Measurements from ENCODE around the gene PHACTR1. TPM values are rescaled to one million over a fixed set of nuclear protein-coding genes. Genes with fewer than 3 reads are reported as not detected.

Gene PHACTR1
- total and polyA plus RNA-seq, 9 of the 15 experiments (the other 6 are each of a cell fraction or from before 2014, with no cell fraction given) = 11.5 to 32.6 (median 22.0) TPM

DNA sequence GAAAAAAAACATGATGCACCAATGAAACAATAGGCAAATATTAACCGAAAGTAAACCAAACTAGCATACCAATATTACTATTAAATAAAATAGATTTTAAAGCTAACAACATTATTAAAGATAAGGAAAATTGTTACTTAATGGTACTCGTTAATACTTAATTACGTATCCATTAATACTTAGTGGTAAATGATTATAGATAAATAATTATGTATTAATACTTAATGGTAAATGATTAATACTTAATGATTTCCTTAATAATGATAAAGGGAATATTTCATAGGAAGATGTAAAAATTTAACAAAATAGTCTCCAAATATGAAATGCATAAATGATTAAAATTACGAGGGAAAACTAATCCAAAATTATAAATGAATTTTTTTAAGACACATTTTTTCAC is 278.9 kb downstream of the PHACTR1 start:
- intact Hi-C loops (cut with micrococcal nuclease) (no loop called here), in situ Hi-C loops (cut with MboI) (no loop called here)
- 3% methylated on average over 4 of the region's 4 CpGs for WGBS (ENCODE audit: insufficient coverage, low coverage, missing lambda C conversion rate)
- no peaks in the 10 kb centered on the region for H3K79me2 ChIP-seq (ENCODE audit: control insufficient read depth, insufficient read depth, low read length)
- DNase-seq (ENCODE audit: extremely low read depth in 1 of 4, low spot score in 3 of 4) = no peak
- H2AFZ ChIP-seq (ENCODE audit: low read depth, low read length) = no peak overlapping the region
- CTCF ChIA-PET (ENCODE audit: low intra/inter-chr PET ratio) = no interaction called here
- BruUV-seq (replicated peaks) = no TSS peak
- H3K4me1 ChIP-seq (replicated peaks in 1 of 2; ENCODE audit: control insufficient read depth in 2 of 2, insufficient read depth in 2 of 2, low read length in 2 of 2) = no peaks in the 10 kb centered on the region
- TF ChIP-seq DACH1 (IDR thresholded peaks at IDR 0.05; ENCODE audit: partially characterized antibody) (peak; percentile 95), FOXJ3 (CRISPR knock-in tag; IDR thresholded peaks at IDR 0.05) (no peak), ETV6 (IDR thresholded peaks at IDR 0.05; ENCODE audit: borderline replicate concordance in 1 of 2, low read depth in 2 of 2, low read length in 1 of 2) (no peak), ETV6 (CRISPR knock-in tag; IDR thresholded peaks at IDR 0.05; ENCODE audit: borderline replicate concordance) (0 out of 2 replicates have a peak, but pooled peaks have one; percentile 35), E4F1 (CRISPR knock-in tag; IDR thresholded peaks at IDR 0.05; ENCODE audit: borderline replicate concordance) (no peak), ZNF232 (CRISPR knock-in tag; IDR thresholded peaks at IDR 0.05) (peak; percentile 66; the same call in 1 of the 2 replicates), GTF2E2 (tag; IDR thresholded peaks at IDR 0.05) (no peak)
- TF ChIP-seq, protein P1, sequence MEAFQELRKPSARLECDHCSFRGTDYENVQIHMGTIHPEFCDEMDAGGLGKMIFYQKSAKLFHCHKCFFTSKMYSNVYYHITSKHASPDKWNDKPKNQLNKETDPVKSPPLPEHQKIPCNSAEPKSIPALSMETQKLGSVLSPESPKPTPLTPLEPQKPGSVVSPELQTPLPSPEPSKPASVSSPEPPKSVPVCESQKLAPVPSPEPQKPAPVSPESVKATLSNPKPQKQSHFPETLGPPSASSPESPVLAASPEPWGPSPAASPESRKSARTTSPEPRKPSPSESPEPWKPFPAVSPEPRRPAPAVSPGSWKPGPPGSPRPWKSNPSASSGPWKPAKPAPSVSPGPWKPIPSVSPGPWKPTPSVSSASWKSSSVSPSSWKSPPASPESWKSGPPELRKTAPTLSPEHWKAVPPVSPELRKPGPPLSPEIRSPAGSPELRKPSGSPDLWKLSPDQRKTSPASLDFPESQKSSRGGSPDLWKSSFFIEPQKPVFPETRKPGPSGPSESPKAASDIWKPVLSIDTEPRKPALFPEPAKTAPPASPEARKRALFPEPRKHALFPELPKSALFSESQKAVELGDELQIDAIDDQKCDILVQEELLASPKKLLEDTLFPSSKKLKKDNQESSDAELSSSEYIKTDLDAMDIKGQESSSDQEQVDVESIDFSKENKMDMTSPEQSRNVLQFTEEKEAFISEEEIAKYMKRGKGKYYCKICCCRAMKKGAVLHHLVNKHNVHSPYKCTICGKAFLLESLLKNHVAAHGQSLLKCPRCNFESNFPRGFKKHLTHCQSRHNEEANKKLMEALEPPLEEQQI (IDR thresholded peaks at IDR 0.05) = no peak
- H3K27me3 ChIP-seq (ENCODE audit: control insufficient read depth in 2 of 2, insufficient read depth in 2 of 2, low read length in 2 of 2) = no peaks in the 10 kb centered on the region; a peak in 1 of 5 replicates
- H3K9me3 ChIP-seq (replicated peaks; ENCODE audit: control insufficient read depth, insufficient read depth, low read depth, low read length) = no peaks in the 10 kb centered on the region
- FAIRE-seq = no peak
- H4K20me1 ChIP-seq (replicated peaks; ENCODE audit: control insufficient read depth, insufficient read depth, low read length) = no peaks in the 10 kb centered on the region
- no peak for ATAC-seq
- no peaks in the 10 kb centered on the region for H3K9me1 ChIP-seq (ENCODE audit: control insufficient read depth, insufficient read depth, low read length)
- H3K27ac ChIP-seq (ENCODE audit: extremely low read depth, low read depth, low read length) = no peak overlapping the region
- no peaks in the 10 kb centered on the region for H3K36me3 ChIP-seq (ENCODE audit: control insufficient read depth, insufficient read depth, low read length)
- no peak overlapping the region for H3K9ac ChIP-seq (ENCODE audit: insufficient read depth in 1 of 2, low read depth in 2 of 2, low read length in 2 of 2)
- POLR2A ChIA-PET = no interaction called here
- H3K4me2 ChIP-seq (ENCODE audit: insufficient read depth, low read length) = no peak overlapping the region
- H3K4me3 ChIP-seq = no peak overlapping the region
